ENCODE measurements around the gene NFATC3. TPM values are rescaled to one million over a fixed set of nuclear protein-coding genes. Genes with fewer than 3 reads are reported as not detected.

Gene NFATC3
- total RNA-seq, 2 donors from 2014 or later, result 15.5 to 19.5 TPM

DNA sequence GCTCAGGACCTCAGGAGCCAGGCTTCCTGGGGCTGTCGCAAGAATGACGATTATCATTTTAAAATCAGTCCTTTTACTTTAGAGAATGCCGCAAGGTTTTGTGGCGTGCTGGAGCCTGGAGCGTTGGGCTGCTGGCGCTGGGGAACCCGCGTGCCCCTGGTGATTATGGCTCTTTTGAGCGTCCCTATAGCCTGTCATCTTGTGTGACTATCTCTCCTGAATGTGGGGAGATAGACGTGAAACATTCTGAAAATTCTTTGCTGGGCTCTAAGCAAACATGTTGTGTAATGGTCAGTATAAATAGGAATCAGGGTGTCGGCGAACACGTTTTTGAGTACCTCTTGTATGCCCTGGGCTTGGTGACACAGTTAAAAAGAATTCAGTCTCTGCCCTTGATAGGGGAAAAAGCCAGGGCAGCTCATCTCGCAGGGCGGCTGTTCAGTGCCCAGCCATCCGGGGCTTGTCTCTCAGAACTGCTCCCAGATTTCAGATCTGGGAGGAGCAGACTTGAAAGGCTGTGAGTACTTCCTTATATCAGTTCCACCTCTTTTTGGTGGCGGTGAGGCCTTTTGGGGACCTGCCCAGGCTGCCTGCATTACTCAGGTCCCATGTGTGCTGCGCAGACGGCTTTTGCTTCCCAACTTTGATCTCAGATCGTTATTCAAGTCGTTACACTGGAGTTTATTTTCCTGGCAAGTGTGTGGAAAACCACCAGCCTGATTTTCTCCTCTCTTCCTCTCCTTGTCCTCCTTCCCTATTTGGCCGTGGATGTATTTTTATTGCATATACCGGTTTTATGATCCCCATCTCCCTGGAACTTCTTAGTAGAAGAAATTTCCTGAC lies 180.1 kb downstream of the NFATC3 start:
- WGBS, 2 donors, result 16 to 18% methylated on average over 23 of the region's 23 CpGs
- Histone ChIP-seq H3K4me1 (peaks cover 17% of the 10 kb centered on the region), H3K4me3 (peak overlapping the region; percentile 34 to 64), H3K27me3 (no peaks in the 10 kb centered on the region), H3K27ac (peak overlapping the region; percentile 59 to 84 (median 72)), H3K9me3 (no peaks in the 10 kb centered on the region), H3K36me3 (replicated peaks in 1 of 2; ENCODE audit: insufficient read depth in 1 of 2, low read depth in 2 of 2) (no peaks in the 10 kb centered on the region)
- intact Hi-C loops (cut with DNase I), result no loop called here
- ATAC-seq, result peak; percentile 13
- peak; percentile 16 to 42 (median 37) for DNase-seq
- TF ChIP-seq POLR2A (IDR thresholded peaks at IDR 0.05), result peak in 1 of 3 donors; percentile 38
- TF ChIP-seq, protein P1, sequence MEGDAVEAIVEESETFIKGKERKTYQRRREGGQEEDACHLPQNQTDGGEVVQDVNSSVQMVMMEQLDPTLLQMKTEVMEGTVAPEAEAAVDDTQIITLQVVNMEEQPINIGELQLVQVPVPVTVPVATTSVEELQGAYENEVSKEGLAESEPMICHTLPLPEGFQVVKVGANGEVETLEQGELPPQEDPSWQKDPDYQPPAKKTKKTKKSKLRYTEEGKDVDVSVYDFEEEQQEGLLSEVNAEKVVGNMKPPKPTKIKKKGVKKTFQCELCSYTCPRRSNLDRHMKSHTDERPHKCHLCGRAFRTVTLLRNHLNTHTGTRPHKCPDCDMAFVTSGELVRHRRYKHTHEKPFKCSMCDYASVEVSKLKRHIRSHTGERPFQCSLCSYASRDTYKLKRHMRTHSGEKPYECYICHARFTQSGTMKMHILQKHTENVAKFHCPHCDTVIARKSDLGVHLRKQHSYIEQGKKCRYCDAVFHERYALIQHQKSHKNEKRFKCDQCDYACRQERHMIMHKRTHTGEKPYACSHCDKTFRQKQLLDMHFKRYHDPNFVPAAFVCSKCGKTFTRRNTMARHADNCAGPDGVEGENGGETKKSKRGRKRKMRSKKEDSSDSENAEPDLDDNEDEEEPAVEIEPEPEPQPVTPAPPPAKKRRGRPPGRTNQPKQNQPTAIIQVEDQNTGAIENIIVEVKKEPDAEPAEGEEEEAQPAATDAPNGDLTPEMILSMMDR (IDR thresholded peaks at IDR 0.05), result no peak

GRCh38 chr16:68267612-68268405 lies 182.6 kb downstream of the NFATC3 start:
- Histone ChIP-seq H3K36me3 (replicated peaks in 1 of 2; ENCODE audit: insufficient read depth in 1 of 2, low read depth in 2 of 2) (no peaks in the 10 kb centered on the region), H3K27me3 (no peaks in the 10 kb centered on the region), H3K4me1 (peaks cover 35% of the 10 kb centered on the region), H3K9me3 (no peaks in the 10 kb centered on the region), H3K27ac (no peak overlapping the region), H3K4me3 (no peak overlapping the region)
- intact Hi-C loops (cut with DNase I), result no loop called here
- DNase-seq (no peak), ATAC-seq (no peak)
- TF ChIP-seq, protein P1 (IDR thresholded peaks at IDR 0.05), result no peak
- TF ChIP-seq POLR2A (IDR thresholded peaks at IDR 0.05), result no peak
- WGBS, 2 donors, result 68 to 77% methylated on average over 6 of the region's 6 CpGs

- Histone ChIP-seq H3K27me3 (no peaks in the 10 kb centered on the region), H3K27ac (no peak overlapping the region), H3K4me1 (peaks cover 30% of the 10 kb centered on the region), H3K36me3 (replicated peaks in 1 of 2; ENCODE audit: insufficient read depth in 1 of 2, low read depth in 2 of 2) (no peaks in the 10 kb centered on the region), H3K4me3 (no peak overlapping the region), H3K9me3 (no peaks in the 10 kb centered on the region)
- WGBS, 2 donors, result 94 to 96% methylated on average over 3 to 4 of the region's 4 CpGs
- DNase-seq (no peak), ATAC-seq (no peak)
- intact Hi-C loops (cut with DNase I), result no loop called here
- no peak for TF ChIP-seq POLR2A (IDR thresholded peaks at IDR 0.05)
- TF ChIP-seq, protein P1 (IDR thresholded peaks at IDR 0.05), result no peak
Measured at GRCh38 chr16:68269793-68270192, 184.6 kb downstream of the NFATC3 start.

GRCh38 chr16:68270353-68270752 lies 185.2 kb downstream of the NFATC3 start:
- no peak for ATAC-seq
- Histone ChIP-seq H3K36me3 (replicated peaks in 1 of 2; ENCODE audit: insufficient read depth in 1 of 2, low read depth in 2 of 2) (no peaks in the 10 kb centered on the region), H3K27me3 (no peaks in the 10 kb centered on the region), H3K27ac (no peak overlapping the region), H3K9me3 (no peaks in the 10 kb centered on the region), H3K4me3 (no peak overlapping the region), H3K4me1 (peaks cover 26% of the 10 kb centered on the region)
- no peak for DNase-seq
- 0 to 14% methylated on average over 1 of the region's 1 CpG for WGBS, 2 donors
- TF ChIP-seq POLR2A (IDR thresholded peaks at IDR 0.05), result no peak
- intact Hi-C loops (cut with DNase I), result no loop called here

- H3K4me1 ChIP-seq, result peaks cover 21% of the 10 kb centered on the region
- peak; percentile 32 to 62 (median 50) for DNase-seq
Measured at GRCh38 chr16:68272507-68273209, 187.5 kb downstream of the NFATC3 start.

More at GRCh38 chr16:68272507-68273209, 187.5 kb downstream of the NFATC3 start:
- intact Hi-C loops (cut with DNase I), result no loop called here
- ATAC-seq, result peak; percentile 17
- Histone ChIP-seq H3K27me3 (no peaks in the 10 kb centered on the region), H3K27ac (peak overlapping the region in 3 of 4 donors; percentile 18 to 39 (median 32)), H3K9me3 (no peaks in the 10 kb centered on the region), H3K4me3 (no peak overlapping the region), H3K36me3 (replicated peaks in 1 of 2; ENCODE audit: insufficient read depth in 1 of 2, low read depth in 2 of 2) (no peaks in the 10 kb centered on the region)
- TF ChIP-seq, protein P1 (IDR thresholded peaks at IDR 0.05), result no peak
- TF ChIP-seq POLR2A (IDR thresholded peaks at IDR 0.05), result no peak
- WGBS, 2 donors, result 27 to 54% methylated on average over 4 of the region's 4 CpGs

Measured in body of pancreas (tissue), 4 donors.